Neural progenitor cell (in vitro differentiated cells): ENCODE measurements around the gene EDNRA. TPM values are rescaled to one million over a fixed set of nuclear protein-coding genes. Genes with fewer than 3 reads are reported as not detected.
A peak's percentile ranks its signal among the peaks of the same experiment; 100 is the strongest.

Source experiments
- DNase-seq: peaks from one replicate; pipeline ENCODE4 v3.0.0-alpha.2; 2016; ENCODE audit warnings: low spot score
- H2AFZ ChIP-seq: fragments of 200-600 bp; sonication (generic); replicated peaks from 2 replicates; pipeline ENCODE4 v1.6.1; 2016; ENCODE audit warnings: antibody characterized with exemption
- H3F3A ChIP-seq: fragments of 200-600 bp; sonication (generic); 2 replicates; pipeline ENCODE4 v1.6.1; 2016; ENCODE audit warnings: antibody characterized with exemption, low read depth
- H3K27ac ChIP-seq: fragments of 200-600 bp; sonication (generic); 2 replicates; pipeline ENCODE4 v1.5.1; 2016; ENCODE audit warnings: mild to moderate bottlenecking
- H3K27me3 ChIP-seq: fragments of 200-600 bp; sonication (generic); 2 replicates; pipeline ENCODE4 v1.6.1; 2016; ENCODE audit warnings: mild to moderate bottlenecking, moderate library complexity
- H3K36me3 ChIP-seq: fragments of 200-600 bp; sonication (generic); 2 replicates; pipeline ENCODE4 v1.5.1; 2016
- H3K4me1 ChIP-seq: fragments of 200-600 bp; sonication (generic); 2 replicates; pipeline ENCODE4 v1.6.1; 2016; ENCODE audit warnings: mixed run types
- H3K4me2 ChIP-seq: fragments of 200-600 bp; sonication (generic); 2 replicates; pipeline ENCODE4 v1.6.1; 2016
- H3K4me3 ChIP-seq: fragments of 200-600 bp; sonication (generic); 2 replicates; pipeline ENCODE4 v1.5.1; 2016
- H3K79me2 ChIP-seq: fragments of 200-600 bp; sonication (generic); 2 replicates; pipeline ENCODE4 v1.6.1; 2016; ENCODE audit warnings: low read depth
- H3K9ac ChIP-seq: fragments of 200-600 bp; sonication (generic); 2 replicates; pipeline ENCODE4 v1.6.1; 2016
- H3K9me3 ChIP-seq: fragments of 200-600 bp; sonication (generic); 2 replicates; pipeline ENCODE4 v1.5.1; 2016; ENCODE audit warnings: low read depth
- H4K20me1 ChIP-seq: fragments of 200-600 bp; sonication (generic); 2 replicates; pipeline ENCODE4 v1.6.1; 2016; ENCODE audit warnings: low read depth
- H3K27ac Mint-ChIP-seq: 3 replicates; pipeline ENCODE4 v1.8.0; 2021; ENCODE audit warnings: mixed read lengths
- H3K27me3 Mint-ChIP-seq: 2 replicates; pipeline ENCODE4 v1.8.0; 2022; ENCODE audit warnings: low read depth, mild to moderate bottlenecking, inconsistent platforms, moderate library complexity, mixed read lengths; ENCODE audit not compliant: insufficient read depth
- H3K36me3 Mint-ChIP-seq: 3 replicates; pipeline ENCODE4 v1.8.0; 2021; ENCODE audit warnings: mixed read lengths
- H3K4me1 Mint-ChIP-seq: 3 replicates; pipeline ENCODE4 v1.8.0; 2021; ENCODE audit warnings: mixed read lengths
- H3K4me3 Mint-ChIP-seq: 3 replicates; pipeline ENCODE4 v1.8.0; 2021; ENCODE audit warnings: mild to moderate bottlenecking, moderate library complexity, mixed read lengths
- H3K9me3 Mint-ChIP-seq: 3 replicates; pipeline ENCODE4 v1.8.0; 2020; ENCODE audit warnings: mixed read lengths
- CTCF ChIP-seq: fragments of 200-600 bp; sonication (generic); IDR thresholded peaks from 2 replicates; pipeline ENCODE4 v1.5.1; 2017; ENCODE audit warnings: antibody characterized with exemption, mild to moderate bottlenecking
- EZH2 ChIP-seq: fragments of 200-600 bp; sonication (generic); IDR thresholded peaks from 2 replicates; pipeline ENCODE4 v1.6.1; 2017; ENCODE audit warnings: antibody characterized with exemption, mild to moderate bottlenecking, moderate library complexity
- EZH2phosphoT487 ChIP-seq: fragments of 200-600 bp; sonication (generic); IDR thresholded peaks from 2 replicates; pipeline ENCODE4 v1.6.1; 2017; ENCODE audit warnings: antibody characterized with exemption
- total RNA-seq: library from RNA; depleted of rRNA; stranded (reverse); fragments of >200 nt; gene quantifications from 2 replicates; pipeline ENCODE4 v1.2.3, GENCODE V29; 2015; ENCODE audit warnings: low replicate concordance

EDNRA gene
- total RNA-seq, 1 donor from 2014 or later: 2.9 TPM

DNA sequence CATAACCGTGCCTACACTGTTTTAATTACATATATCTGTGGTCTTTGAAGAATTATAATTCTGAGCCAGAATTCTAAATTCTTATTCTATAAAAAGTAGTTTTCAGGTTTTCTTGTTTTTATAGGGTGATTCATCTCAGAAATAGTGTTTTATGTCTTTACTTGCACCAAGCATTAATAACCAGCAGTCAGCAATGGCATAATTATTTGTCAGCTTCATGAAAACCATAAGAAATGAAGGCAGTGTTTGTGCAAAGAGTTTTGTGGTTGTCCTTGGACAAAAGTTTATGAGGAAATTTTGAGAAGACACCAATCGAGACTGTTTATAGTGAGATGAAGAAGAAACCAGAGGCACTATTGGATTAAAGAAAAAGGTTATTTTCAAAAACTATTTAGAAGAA is 37.2 kb downstream of the EDNRA start:
- no peaks in the 10 kb centered on the region for H3K79me2 ChIP-seq
- Mint-ChIP-seq H3K27me3 (peaks cover 2% of the 10 kb centered on the region), H3K4me1 (no peaks in the 10 kb centered on the region), H3K36me3 (no peaks in the 10 kb centered on the region), H3K4me3 (no peak overlapping the region), H3K27ac (no peak overlapping the region), H3K9me3 (no peaks in the 10 kb centered on the region)
- no peaks in the 10 kb centered on the region for H3K9me3 ChIP-seq
- no peaks in the 10 kb centered on the region for H3K27me3 ChIP-seq
- no peak overlapping the region for H3K27ac ChIP-seq
- no peak overlapping the region for H3K4me3 ChIP-seq
- H3F3A ChIP-seq: no peaks in the 10 kb centered on the region
- no peak overlapping the region for H2AFZ ChIP-seq
- H3K9ac ChIP-seq: no peak overlapping the region
- DNase-seq: no peak
- H4K20me1 ChIP-seq: no peaks in the 10 kb centered on the region
- H3K4me2 ChIP-seq: no peak overlapping the region
- TF ChIP-seq EZH2: no peak
- TF ChIP-seq EZH2phosphoT487: no peak
- TF ChIP-seq CTCF: no peak
- H3K36me3 ChIP-seq: no peaks in the 10 kb centered on the region
- H3K4me1 ChIP-seq: no peaks in the 10 kb centered on the region

GRCh38 chr4:147518846-147519767 is 38.2 kb downstream of the EDNRA start:
- H3K9me3 ChIP-seq: no peaks in the 10 kb centered on the region
- H3K79me2 ChIP-seq: no peaks in the 10 kb centered on the region
- Mint-ChIP-seq H3K4me1 (peaks cover under 1% of the 10 kb centered on the region), H3K4me3 (no peak overlapping the region), H3K9me3 (no peaks in the 10 kb centered on the region), H3K27ac (no peak overlapping the region), H3K27me3 (peaks cover 2% of the 10 kb centered on the region), H3K36me3 (no peaks in the 10 kb centered on the region)
- H3K36me3 ChIP-seq: no peaks in the 10 kb centered on the region
- no peaks in the 10 kb centered on the region for H3F3A ChIP-seq
- no peak overlapping the region for H3K27ac ChIP-seq
- no peaks in the 10 kb centered on the region for H3K4me1 ChIP-seq
- DNase-seq: peak; percentile 77
- no peaks in the 10 kb centered on the region for H3K27me3 ChIP-seq
- peak overlapping the region; percentile 7 for H2AFZ ChIP-seq
- no peak overlapping the region for H3K4me3 ChIP-seq
- no peak overlapping the region for H3K9ac ChIP-seq
- no peak overlapping the region for H3K4me2 ChIP-seq
- no peak for TF ChIP-seq EZH2
- peak; percentile 95 for TF ChIP-seq CTCF
- TF ChIP-seq EZH2phosphoT487: no peak
- no peaks in the 10 kb centered on the region for H4K20me1 ChIP-seq

GRCh38 chr4:147524601-147525000 is 43.7 kb downstream of the EDNRA start:
- Mint-ChIP-seq H3K27ac (no peak overlapping the region), H3K4me3 (no peak overlapping the region), H3K9me3 (no peaks in the 10 kb centered on the region), H3K36me3 (no peaks in the 10 kb centered on the region), H3K4me1 (peaks cover 3% of the 10 kb centered on the region), H3K27me3 (peaks cover 2% of the 10 kb centered on the region)
- Histone ChIP-seq H3K79me2 (no peaks in the 10 kb centered on the region), H4K20me1 (no peaks in the 10 kb centered on the region), H3K4me2 (no peak overlapping the region), H3K9me3 (no peaks in the 10 kb centered on the region), H2AFZ (no peak overlapping the region), H3K27me3 (no peaks in the 10 kb centered on the region), H3K36me3 (no peaks in the 10 kb centered on the region), H3K4me1 (no peaks in the 10 kb centered on the region), H3F3A (no peaks in the 10 kb centered on the region), H3K4me3 (no peak overlapping the region), H3K9ac (no peak overlapping the region), H3K27ac (no peak overlapping the region)
- no peak for TF ChIP-seq EZH2phosphoT487
- no peak for TF ChIP-seq EZH2
- DNase-seq: no peak
